HT-29 (cell line): ENCODE data around the gene KCNJ12. TPM values are rescaled to one million over a fixed set of nuclear protein-coding genes. Genes with fewer than 3 reads are reported as not detected.
"Not testable (repeated sequence)": the region's sequence is repeated elsewhere in the genome, so short reads cannot be mapped to it uniquely, and the experiment has no call there.

Source experiments
- DNase-seq: peaks from one replicate; pipeline ENCODE4 v3.0.0-alpha.2; 2015; ENCODE audit warnings: low spot score
- total RNA-seq: library from RNA; depleted of rRNA; stranded (reverse); fragments of >200 nt; shearing (Covaris generic); gene quantifications from 2 replicates; pipeline ENCODE4 v1.2.3, GENCODE V29; 2014

KCNJ12 gene
- total RNA-seq, 1 experiment from 2014 or later: not detected

DNA sequence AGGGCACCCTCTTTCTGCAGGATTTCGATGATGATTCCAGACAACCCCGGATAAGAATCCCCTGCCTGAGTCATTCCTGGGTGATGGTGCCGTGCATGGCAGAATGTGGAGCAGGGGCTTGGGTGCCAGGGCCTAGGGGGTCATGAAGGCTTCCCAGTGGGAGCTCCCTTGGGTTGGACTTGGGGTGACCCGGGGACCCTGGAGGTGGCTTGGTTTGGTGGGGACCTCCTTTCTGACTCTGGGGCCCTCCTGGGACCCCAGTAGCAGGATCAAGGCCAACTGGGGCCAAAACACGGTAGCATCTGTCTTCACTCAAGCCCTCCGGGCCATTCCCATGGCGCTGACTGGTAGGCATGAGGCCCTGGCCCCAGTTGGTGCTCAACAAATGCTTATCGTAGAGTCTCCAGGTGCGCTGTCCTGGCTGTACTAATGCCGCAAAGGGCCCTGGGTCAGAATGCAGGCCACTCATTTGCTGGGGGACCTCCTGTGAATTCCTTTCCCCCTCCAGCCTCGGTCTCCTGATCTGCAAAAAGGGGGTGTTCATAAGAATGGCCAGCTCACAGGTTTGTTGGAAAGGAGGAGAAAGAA lies 44.4 kb downstream of the KCNJ12 start:
- DNase-seq: not testable (repeated sequence)

GRCh38 chr17:21421421-21422310 lies 45.5 kb downstream of the KCNJ12 start:
- not testable (repeated sequence) for DNase-seq

DNA sequence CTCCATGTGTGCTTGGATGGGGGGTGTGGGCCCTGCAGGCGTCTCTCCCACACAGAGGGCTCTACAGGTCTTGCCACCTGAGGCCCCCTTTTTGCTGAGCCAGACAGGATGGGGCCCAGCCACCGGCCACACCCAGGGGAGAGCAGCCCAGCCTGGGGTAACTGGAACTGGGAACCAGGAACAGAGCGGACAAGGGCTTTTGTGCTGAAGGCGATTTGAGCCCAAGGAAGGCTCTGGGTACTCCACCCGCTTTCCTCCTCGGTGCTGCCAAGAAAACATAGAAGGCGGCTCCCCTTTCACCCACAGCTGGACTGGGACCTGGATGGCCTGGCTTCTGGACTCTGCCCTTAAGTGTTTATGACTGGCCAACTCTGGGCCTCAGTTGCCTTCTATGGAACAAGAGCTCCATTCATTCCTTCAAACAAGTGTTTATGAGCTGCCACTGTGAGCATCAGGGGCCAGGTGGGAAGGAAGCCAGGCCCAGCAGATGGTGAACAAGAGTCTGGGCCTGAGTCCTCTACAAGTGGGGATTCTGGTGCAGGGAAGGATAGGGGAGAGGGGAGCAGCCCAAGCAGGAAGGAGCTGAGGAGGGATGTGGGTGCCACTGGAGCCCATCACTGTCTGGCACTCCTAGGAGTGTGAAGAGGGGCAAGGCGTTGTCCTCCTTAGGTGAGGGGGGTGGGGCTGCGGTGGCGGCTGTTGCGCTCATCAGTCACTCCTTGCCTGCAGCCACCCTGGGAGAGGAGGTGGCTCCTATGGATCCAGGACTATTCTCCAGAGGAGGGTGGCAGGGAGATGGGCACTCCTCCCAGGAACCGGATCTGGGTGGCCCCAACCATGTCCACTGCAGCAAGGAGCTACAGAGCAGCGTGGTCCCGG lies 46.4 kb downstream of the KCNJ12 start:
- DNase-seq: not testable (repeated sequence)

DNA sequence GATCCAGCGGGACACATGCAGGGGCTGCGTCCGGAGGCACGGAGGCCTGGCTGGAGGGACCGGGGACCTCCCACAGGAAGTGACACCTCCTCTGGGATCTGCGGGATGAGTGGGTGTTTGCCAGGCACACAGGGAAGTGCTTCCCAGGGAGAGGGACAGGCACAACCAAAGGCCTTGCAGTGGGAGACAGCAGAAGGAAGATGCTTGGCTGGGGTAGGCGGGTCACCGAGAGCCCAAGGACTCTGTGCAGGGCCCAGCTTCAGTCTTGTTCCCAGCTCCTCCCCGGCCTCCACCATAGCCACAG lies 47.0 kb downstream of the KCNJ12 start:
- DNase-seq: not testable (repeated sequence)

DNA sequence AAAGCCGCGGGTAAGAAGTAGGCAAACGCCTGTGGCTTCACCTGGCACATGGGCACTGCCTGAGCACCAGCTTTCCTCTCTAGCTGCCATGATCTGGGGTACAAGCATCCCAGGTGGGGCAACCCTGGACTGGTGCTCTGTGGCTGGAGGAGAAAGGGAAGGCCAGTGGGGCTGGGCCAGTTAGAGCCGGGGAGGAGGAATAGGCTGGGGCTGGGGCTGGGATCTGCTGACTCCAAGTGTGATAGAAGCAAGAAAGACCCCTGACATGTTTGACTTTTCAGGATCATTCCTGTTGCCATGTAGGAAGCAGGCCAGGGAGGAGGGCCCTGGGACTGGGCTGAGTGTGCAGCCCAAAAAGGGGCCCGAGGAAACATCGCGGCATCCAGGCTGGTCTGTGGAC lies 48.5 kb downstream of the KCNJ12 start:
- DNase-seq: not testable (repeated sequence)

DNA sequence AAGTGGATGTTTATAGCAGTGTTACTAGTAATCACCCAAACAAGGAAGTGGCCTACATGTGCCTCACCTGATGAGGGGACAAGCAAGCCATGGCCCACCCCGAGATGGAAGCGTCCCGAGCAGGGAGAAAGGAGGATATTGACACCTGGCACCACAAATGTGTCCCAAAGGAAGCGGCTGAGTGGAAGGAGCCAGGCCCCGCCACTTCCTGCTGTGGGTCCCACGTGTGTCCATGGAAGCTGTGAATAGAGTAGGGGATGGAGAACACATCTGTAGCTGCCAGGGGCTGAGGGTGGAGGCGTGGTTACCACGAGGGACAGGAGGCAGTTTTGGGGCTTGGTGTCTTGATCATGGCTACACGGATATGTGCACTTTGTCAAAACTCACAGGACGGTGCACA lies 49.2 kb downstream of the KCNJ12 start:
- no peak for DNase-seq

DNA sequence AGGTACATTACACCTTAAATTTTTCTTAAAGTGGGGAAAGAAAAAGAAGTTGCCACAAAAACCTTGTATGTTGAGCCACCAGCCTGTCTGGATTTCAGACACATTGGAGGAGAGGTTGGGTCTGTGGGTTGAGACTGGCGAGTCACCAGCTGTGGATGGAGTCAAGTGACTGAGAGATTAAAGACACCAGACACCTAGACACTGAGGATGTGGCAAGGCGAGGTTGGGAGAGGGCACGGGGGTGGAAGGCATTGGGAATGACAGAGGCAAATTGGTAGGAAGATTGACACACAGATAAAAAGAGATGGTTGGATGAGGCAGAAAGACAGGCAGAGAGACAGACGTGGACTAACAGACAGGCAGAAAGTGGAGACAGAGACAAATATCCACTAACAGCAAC lies 49.6 kb downstream of the KCNJ12 start:
- no peak for DNase-seq

GRCh38 chr17:21426246-21426645 lies 50.1 kb downstream of the KCNJ12 start:
- not testable (repeated sequence) for DNase-seq

GRCh38 chr17:21426876-21427275 lies 50.7 kb downstream of the KCNJ12 start:
- DNase-seq: not testable (repeated sequence)

GRCh38 chr17:21427727-21428126 lies 51.6 kb downstream of the KCNJ12 start:
- DNase-seq: not testable (repeated sequence)

- not testable (repeated sequence) for DNase-seq
Observed at GRCh38 chr17:21428752-21429424, 52.7 kb downstream of the KCNJ12 start.

DNA sequence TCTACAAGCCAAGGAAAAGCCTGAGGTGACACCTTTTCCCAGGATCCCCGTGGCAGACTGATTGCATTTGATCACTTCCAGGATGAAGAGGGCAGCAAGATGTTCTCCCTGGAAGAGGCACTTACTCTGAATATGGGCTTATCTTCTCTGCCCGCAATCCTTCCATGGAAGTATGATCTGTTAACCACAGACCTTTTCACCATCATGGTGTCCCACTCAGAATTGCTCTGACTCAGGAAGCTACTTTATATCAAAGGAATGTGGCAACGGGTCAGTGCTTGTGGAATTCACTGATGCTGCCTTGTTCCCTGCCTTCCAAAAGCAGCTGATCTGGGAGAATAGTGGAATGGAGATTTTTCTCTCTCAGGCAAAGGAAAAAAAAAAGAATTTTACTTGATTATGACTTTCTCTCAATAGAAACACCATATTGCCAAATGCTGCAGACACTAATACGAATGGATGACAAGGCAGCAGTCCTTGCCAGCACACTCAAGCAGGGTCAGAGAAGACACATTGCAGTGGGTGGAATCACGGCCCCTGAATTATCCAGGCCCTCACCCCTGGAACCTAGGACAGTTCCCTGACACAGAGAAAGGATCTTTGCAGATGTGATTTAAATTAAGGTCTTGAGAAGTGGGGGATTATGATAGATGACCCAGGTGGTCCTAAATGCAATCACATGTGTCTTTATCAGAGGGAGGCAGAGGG lies 53.9 kb downstream of the KCNJ12 start:
- not testable (repeated sequence) for DNase-seq

DNA sequence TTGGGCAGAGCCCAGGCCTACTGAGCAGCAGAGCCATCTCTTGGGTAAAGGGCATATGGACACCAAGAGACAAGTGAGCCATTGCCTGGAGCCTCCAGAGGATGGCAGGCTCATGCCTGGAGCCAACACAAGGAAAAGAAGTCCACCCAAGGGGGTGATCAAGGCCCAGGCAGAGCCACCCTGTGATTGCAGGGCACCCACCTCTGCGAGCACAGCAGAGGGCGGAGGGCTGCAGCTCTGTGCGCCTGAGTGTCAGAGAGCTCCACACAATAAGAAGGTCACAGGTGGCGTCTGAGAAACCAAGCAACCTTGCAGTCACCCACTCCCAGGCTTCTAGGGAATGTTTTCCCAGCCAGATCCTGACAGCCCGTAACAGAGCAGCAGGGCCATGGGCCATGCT lies 57.8 kb downstream of the KCNJ12 start:
- DNase-seq: not testable (repeated sequence)

DNA sequence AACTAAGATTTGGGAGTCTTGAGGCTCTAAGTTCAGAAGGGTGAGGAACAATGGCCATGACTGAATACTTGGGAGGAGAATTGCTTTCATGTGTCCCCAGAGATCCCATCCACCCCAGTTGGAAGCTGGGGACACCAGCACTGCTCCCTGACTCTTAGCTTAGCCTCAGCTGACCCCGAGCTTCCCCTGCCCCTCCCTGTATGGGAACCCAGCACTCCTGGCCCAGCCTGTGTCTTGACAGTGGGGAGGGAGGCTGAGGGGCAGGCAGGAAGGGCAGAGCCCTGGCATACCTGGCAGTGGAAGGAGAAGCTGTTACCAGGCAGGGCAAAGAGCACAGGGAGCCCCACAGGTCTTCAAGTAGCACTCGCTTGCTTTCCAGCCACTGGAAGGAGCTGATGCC lies 58.8 kb downstream of the KCNJ12 start:
- DNase-seq: not testable (repeated sequence)

- not testable (repeated sequence) for DNase-seq
Observed at GRCh38 chr17:21436481-21436880, 60.3 kb downstream of the KCNJ12 start.

GRCh38 chr17:21436883-21437836 lies 61.0 kb downstream of the KCNJ12 start:
- DNase-seq: not testable (repeated sequence)

- DNase-seq: not testable (repeated sequence)
Observed at GRCh38 chr17:21438316-21439014, 62.3 kb downstream of the KCNJ12 start.

DNA sequence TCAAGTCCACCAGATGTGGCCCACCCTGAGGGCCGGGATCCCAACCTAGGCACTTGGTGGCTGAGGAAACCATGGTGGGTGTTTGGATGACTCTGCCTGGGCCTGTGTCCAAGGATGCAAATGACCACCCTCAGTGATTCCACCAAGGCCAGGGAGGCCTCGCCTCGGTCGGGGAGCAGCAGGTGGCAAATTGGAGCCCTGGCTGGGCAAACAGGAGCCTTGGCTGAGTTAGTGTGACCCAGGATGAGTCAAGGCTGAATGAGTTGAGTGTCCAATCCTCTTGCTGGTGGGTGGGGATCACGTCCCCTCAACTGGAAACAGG lies 62.8 kb downstream of the KCNJ12 start:
- not testable (repeated sequence) for DNase-seq

DNA sequence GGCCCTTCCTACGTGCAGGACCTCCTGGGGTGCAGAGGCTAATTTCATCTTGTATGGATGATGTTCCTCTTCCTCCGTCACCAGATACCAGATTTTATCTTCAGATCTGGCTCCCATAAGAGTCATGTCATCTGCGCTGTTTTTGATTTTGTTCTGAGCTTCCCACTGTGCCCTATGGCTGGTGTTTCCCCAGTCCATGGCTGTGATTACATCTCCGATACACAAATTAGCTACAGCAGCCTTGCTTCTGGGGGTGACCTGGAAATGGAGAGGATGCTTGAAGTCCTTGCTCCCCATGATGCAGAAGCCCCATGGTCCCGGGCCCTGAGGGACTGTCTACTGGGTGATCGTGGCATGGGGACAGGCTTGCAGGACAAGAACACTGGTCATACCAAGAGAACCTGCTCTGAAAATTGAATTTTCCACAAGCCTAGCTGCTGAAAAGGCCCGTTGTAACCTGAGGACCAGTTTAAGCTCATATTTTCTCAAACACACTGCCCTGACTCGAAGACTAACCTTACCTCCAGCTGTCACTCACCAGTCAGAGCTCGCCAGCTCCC lies 69.0 kb downstream of the KCNJ12 start:
- DNase-seq: no peak
